ENCODE data around the gene RIOK2. TPM values are rescaled to one million over a fixed set of nuclear protein-coding genes. Genes with fewer than 3 reads are reported as not detected.

RIOK2 gene
- total and polyA plus RNA-seq, 9 of the 15 experiments (the other 6 are each of a cell fraction or from before 2014, with no cell fraction given): 22.9 to 97.6 (median 47.8) TPM

GRCh38 chr5:97143704-97144103 lies 39.3 kb downstream of the RIOK2 start:
- no peaks in the 10 kb centered on the region for H3K27me3 ChIP-seq (ENCODE audit: control insufficient read depth in 2 of 2, insufficient read depth in 2 of 2, low read length in 2 of 2)
- DNase-seq (ENCODE audit: extremely low read depth in 1 of 4, low spot score in 3 of 4) (no peak), FAIRE-seq (no peak), ATAC-seq (no peak)
- no peak overlapping the region for H3K9ac ChIP-seq (ENCODE audit: insufficient read depth in 1 of 2, low read depth in 2 of 2, low read length in 2 of 2)
- H3K4me2 ChIP-seq (ENCODE audit: insufficient read depth, low read length): no peak overlapping the region
- POLR2A ChIA-PET: no interaction called here
- CTCF ChIA-PET (ENCODE audit: low intra/inter-chr PET ratio): no interaction called here
- no peak overlapping the region for H3K27ac ChIP-seq (ENCODE audit: extremely low read depth, low read depth, low read length)
- BruUV-seq (replicated peaks): no TSS peak
- WGBS (ENCODE audit: insufficient coverage, low coverage, missing lambda C conversion rate): 75% methylated on average over 2 of the region's 2 CpGs
- H4K20me1 ChIP-seq (replicated peaks; ENCODE audit: control insufficient read depth, insufficient read depth, low read length): no peaks in the 10 kb centered on the region
- H3K79me2 ChIP-seq (ENCODE audit: control insufficient read depth, insufficient read depth, low read length): no peaks in the 10 kb centered on the region
- TF ChIP-seq ETS2 (tag; IDR thresholded peaks at IDR 0.05; ENCODE audit: borderline replicate concordance, poor library complexity, severe bottlenecking): no peak
- no peak for TF ChIP-seq GATAD2A (IDR thresholded peaks at IDR 0.05)
- no peak for TF ChIP-seq ZNF146 (CRISPR knock-in tag; IDR thresholded peaks at IDR 0.05; ENCODE audit: unreplicated experiment)
- intact Hi-C loops (cut with micrococcal nuclease) (loop anchor here (5.0 kb wide), 2 partner anchors 81 to 531 kb away; no protein-coding TSS in a partner anchor), in situ Hi-C loops (cut with MboI) (no loop called here)
- no peaks in the 10 kb centered on the region for H3K36me3 ChIP-seq (ENCODE audit: control insufficient read depth, insufficient read depth, low read length)
- no peak overlapping the region for H3K4me3 ChIP-seq
- H2AFZ ChIP-seq (ENCODE audit: low read depth, low read length): no peak overlapping the region
- H3K9me3 ChIP-seq (replicated peaks; ENCODE audit: control insufficient read depth, insufficient read depth, low read depth, low read length): no peaks in the 10 kb centered on the region
- no peaks in the 10 kb centered on the region; a peak in 1 of 5 replicates for H3K4me1 ChIP-seq (replicated peaks in 1 of 2; ENCODE audit: control insufficient read depth in 2 of 2, insufficient read depth in 2 of 2, low read length in 2 of 2)
- H3K9me1 ChIP-seq (ENCODE audit: control insufficient read depth, insufficient read depth, low read length): no peaks in the 10 kb centered on the region

- Histone ChIP-seq H4K20me1 (replicated peaks; ENCODE audit: control insufficient read depth, insufficient read depth, low read length) (no peaks in the 10 kb centered on the region), H3K4me1 (replicated peaks in 1 of 2; ENCODE audit: control insufficient read depth in 2 of 2, insufficient read depth in 2 of 2, low read length in 2 of 2) (no peaks in the 10 kb centered on the region), H3K9me1 (ENCODE audit: control insufficient read depth, insufficient read depth, low read length) (no peaks in the 10 kb centered on the region), H3K4me3 (no peak within 1 kb of the TSS), H3K36me3 (ENCODE audit: control insufficient read depth, insufficient read depth, low read length) (no peaks in the 10 kb centered on the region), H3K27ac (ENCODE audit: extremely low read depth, low read depth, low read length) (no peak within 1 kb of the TSS), H3K79me2 (ENCODE audit: control insufficient read depth, insufficient read depth, low read length) (no peaks in the 10 kb centered on the region), H3K9me3 (replicated peaks; ENCODE audit: control insufficient read depth, insufficient read depth, low read depth, low read length) (no peaks in the 10 kb centered on the region), H3K27me3 (ENCODE audit: control insufficient read depth in 2 of 2, insufficient read depth in 2 of 2, low read length in 2 of 2) (no peaks in the 10 kb centered on the region), H3K9ac (ENCODE audit: insufficient read depth in 1 of 2, low read depth in 2 of 2, low read length in 2 of 2) (no peak within 1 kb of the TSS), H2AFZ (ENCODE audit: low read depth, low read length) (no peak within 1 kb of the TSS), H3K4me2 (ENCODE audit: insufficient read depth, low read length) (no peak within 1 kb of the TSS)
- in situ Hi-C loops (cut with MboI) (no loop called here), intact Hi-C loops (cut with micrococcal nuclease) (loop anchor here (1.0 to 5.0 kb wide), 5 partner anchors 80 to 530 kb away; no protein-coding TSS in a partner anchor)
- WGBS (ENCODE audit: insufficient coverage, low coverage, missing lambda C conversion rate): 45% methylated on average over 6 of the region's 6 CpGs
- BruUV-seq (replicated peaks): no TSS peak
- peak in 2 of 4 experiments; percentile 35 to 54 for DNase-seq (ENCODE audit: extremely low read depth in 1 of 4, low spot score in 3 of 4)
- ATAC-seq: peak; percentile 95
- FAIRE-seq: peak; percentile 85
- CTCF ChIA-PET (ENCODE audit: low intra/inter-chr PET ratio): interaction anchor here (1.3 to 2.0 kb wide), 4 partner anchors 81 to 274 kb away, joined by 3 to 8 read pairs (median 6); no protein-coding TSS in a partner anchor
- POLR2A ChIA-PET: interaction anchor here (1.1 to 1.8 kb wide), 2 partner anchors 13 to 53 kb away, joined by 3 to 4 read pairs; no protein-coding TSS in a partner anchor
- TF ChIP-seq CEBPB (tag; IDR thresholded peaks at IDR 0.05) (no peak), MCM3 (IDR thresholded peaks at IDR 0.05) (no peak), FOXJ3 (CRISPR knock-in tag; IDR thresholded peaks at IDR 0.05) (no peak), DMBX1 (CRISPR knock-in tag; IDR thresholded peaks at IDR 0.05; ENCODE audit: borderline replicate concordance) (no peak), ZZZ3 (IDR thresholded peaks at IDR 0.05) (no peak), RBFOX2 (IDR thresholded peaks at IDR 0.05; ENCODE audit: low read depth, low read length) (no peak), ZNF583 (CRISPR knock-in tag; IDR thresholded peaks at IDR 0.05) (no peak), PKNOX1 (IDR thresholded peaks at IDR 0.05) (peak; percentile 35), ZFP36 (IDR thresholded peaks at IDR 0.05; ENCODE audit: low read depth, low read length, partially characterized antibody) (peak; percentile 20), ZNF507 (tag; conservative IDR thresholded peaks at IDR 0.05) (no peak)
These were observed 40.4 kb downstream of the RIOK2 start, which contains the start of gene LIX1 for GRCh38 chr5:97142521-97143254. TSS of gene LIX1 (minus strand) at chr5:97142611. CDS start at chr5:97142576, 35 bp downstream.

Measured in K562 (cell line).